ENCODE data around the gene ZNF189. TPM values are rescaled to one million over a fixed set of nuclear protein-coding genes. Genes with fewer than 3 reads are reported as not detected.

ZNF189 gene
- total and polyA plus RNA-seq, 7 experiments from 2014 or later: 3.1 to 25.0 (median 9.0) TPM

DNA sequence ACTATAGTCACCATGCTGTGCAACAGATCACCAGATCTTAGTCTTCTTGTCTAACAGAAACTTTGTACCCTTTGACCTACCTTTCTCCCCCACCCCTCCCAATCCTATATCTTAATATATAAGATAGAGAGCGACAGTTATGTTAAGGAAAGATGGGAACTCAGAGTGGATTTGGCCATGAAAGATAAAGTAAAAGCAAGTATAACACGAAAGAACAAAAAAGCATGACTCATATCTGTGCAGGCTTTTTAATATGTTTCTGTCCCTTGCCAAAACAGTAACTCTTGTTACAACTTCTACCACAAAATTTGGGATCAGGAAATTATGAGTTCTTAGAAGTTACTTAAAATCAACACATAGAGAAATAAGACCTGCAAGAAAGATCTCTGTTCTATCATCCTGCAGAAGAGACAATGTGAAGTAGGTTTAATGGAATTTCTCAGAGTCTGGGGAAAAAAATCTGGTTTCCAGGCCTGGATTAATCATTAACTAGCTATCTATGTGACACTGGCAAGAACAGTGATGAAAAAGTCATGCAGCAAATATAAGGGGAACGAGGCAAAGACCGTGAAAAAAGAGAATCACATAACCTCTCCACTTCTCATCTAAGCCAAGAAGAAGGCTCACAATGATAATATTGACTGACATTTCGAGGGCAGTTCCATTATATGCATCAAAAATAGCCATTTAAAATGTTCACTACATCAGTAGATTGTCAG is 32.5 kb upstream of the ZNF189 start:
- no peaks in the 10 kb centered on the region for H3K9me3 Mint-ChIP-seq
- no peak for DNase-seq
- Histone ChIP-seq H3K27ac (ENCODE audit: low read depth, low read length) (no peak overlapping the region), H3K27me3 (ENCODE audit: control insufficient read depth in 2 of 2, insufficient read depth in 2 of 2, low read length in 2 of 2) (no peaks in the 10 kb centered on the region), H3K4me3 (ENCODE audit: low read length) (no peak overlapping the region), H3K36me3 (ENCODE audit: control insufficient read depth in 2 of 3, insufficient read depth in 3 of 3, low read length in 3 of 3) (no peaks in the 10 kb centered on the region), H3K4me1 (ENCODE audit: control insufficient read depth in 2 of 2, insufficient read depth in 2 of 2, low read length in 2 of 2) (no peaks in the 10 kb centered on the region), H3K9me3 (ENCODE audit: control insufficient read depth in 2 of 3, low read length in 3 of 3) (no peaks in the 10 kb centered on the region)
- ChIA-PET CTCF (no interaction called here), POLR2A (no interaction called here)
- intact Hi-C loops (cut with micrococcal nuclease): loop anchor here in 1 of 2 donors (5.0 kb wide), 1 partner anchor 189 kb away; no protein-coding TSS in a partner anchor
- H3K4me3 Mint-ChIP-seq: no peak overlapping the region
- no peaks in the 10 kb centered on the region for H3K36me3 Mint-ChIP-seq
- H3K4me1 Mint-ChIP-seq: no peaks in the 10 kb centered on the region
- no peak overlapping the region for H3K27ac Mint-ChIP-seq
- H3K27me3 Mint-ChIP-seq: peaks cover 0 to 9% (median 6%) of the 10 kb centered on the region in 5 donors
- ATAC-seq: no peak

DNA sequence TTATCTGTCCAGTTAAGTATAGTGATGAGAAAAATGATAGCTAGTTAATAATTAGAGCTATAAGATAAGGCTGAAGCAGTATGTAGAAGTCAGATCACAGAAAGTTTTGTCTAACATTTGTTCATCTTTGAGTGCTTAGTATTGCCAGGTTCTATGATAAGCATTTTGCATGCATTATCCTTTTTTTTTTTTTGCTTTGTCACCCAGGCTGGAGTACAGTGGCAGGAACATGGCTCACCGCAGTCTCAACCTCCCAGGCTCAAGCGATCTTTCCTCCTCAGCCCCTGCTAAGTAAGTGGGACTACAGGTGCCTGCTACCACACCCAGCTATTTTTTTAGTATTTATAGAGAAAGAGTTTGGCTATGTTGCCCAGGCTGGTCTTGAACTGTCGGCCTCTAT is 31.3 kb upstream of the ZNF189 start:
- Mint-ChIP-seq H3K36me3 (no peaks in the 10 kb centered on the region), H3K4me3 (no peak overlapping the region), H3K27ac (no peak overlapping the region), H3K27me3 (peaks cover 0 to 14% (median 11%) of the 10 kb centered on the region in 5 donors), H3K9me3 (peaks cover 0 to 1% (median 0%) of the 10 kb centered on the region in 11 donors), H3K4me1 (no peaks in the 10 kb centered on the region)
- Histone ChIP-seq H3K4me3 (ENCODE audit: low read length) (no peak overlapping the region), H3K9me3 (ENCODE audit: control insufficient read depth in 2 of 3, low read length in 3 of 3) (no peaks in the 10 kb centered on the region), H3K27me3 (ENCODE audit: control insufficient read depth in 2 of 2, insufficient read depth in 2 of 2, low read length in 2 of 2) (no peaks in the 10 kb centered on the region), H3K36me3 (ENCODE audit: control insufficient read depth in 2 of 3, insufficient read depth in 3 of 3, low read length in 3 of 3) (no peaks in the 10 kb centered on the region), H3K27ac (ENCODE audit: low read depth, low read length) (no peak overlapping the region), H3K4me1 (ENCODE audit: control insufficient read depth in 2 of 2, insufficient read depth in 2 of 2, low read length in 2 of 2) (no peaks in the 10 kb centered on the region)
- no peak for ATAC-seq
- DNase-seq: no peak
- POLR2A ChIA-PET: no interaction called here
- intact Hi-C loops (cut with micrococcal nuclease): loop anchor here in 1 of 2 donors (5.0 kb wide), 1 partner anchor 190 kb away; no protein-coding TSS in a partner anchor
- CTCF ChIA-PET: interaction anchor here (0.7 kb wide), 1 partner anchor 1978 kb away, joined by 5 read pairs; no protein-coding TSS in a partner anchor

DNA sequence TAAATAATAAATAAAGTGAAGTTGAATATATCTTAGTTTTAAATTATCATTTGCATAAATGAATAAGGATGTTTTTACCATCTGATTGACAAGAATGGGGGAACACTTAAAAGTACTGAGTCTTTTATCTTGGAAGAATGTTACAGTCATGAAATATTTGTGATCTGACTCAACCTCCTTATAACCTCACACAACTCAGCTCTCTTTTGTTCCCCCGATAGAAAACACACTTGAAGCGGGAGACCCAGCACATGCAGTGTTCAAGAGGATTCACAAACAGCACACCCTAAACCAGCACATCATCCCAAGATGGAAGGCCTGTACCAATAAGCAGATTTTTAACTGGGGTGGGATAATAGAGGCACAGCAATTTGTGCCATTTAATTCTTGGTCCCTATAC is 29.4 kb upstream of the ZNF189 start:
- Mint-ChIP-seq H3K36me3 (no peaks in the 10 kb centered on the region), H3K9me3 (peaks cover 0 to 4% (median 0%) of the 10 kb centered on the region in 11 donors), H3K4me3 (no peak overlapping the region), H3K4me1 (no peaks in the 10 kb centered on the region), H3K27me3 (peaks cover 2 to 14% (median 11%) of the 10 kb centered on the region in 5 donors), H3K27ac (no peak overlapping the region)
- Histone ChIP-seq H3K27ac (ENCODE audit: low read depth, low read length) (no peak overlapping the region), H3K9me3 (ENCODE audit: control insufficient read depth in 2 of 3, low read length in 3 of 3) (no peaks in the 10 kb centered on the region), H3K4me3 (ENCODE audit: low read length) (no peak overlapping the region), H3K27me3 (ENCODE audit: control insufficient read depth in 2 of 2, insufficient read depth in 2 of 2, low read length in 2 of 2) (no peaks in the 10 kb centered on the region), H3K4me1 (ENCODE audit: control insufficient read depth in 2 of 2, insufficient read depth in 2 of 2, low read length in 2 of 2) (no peaks in the 10 kb centered on the region), H3K36me3 (ENCODE audit: control insufficient read depth in 2 of 3, insufficient read depth in 3 of 3, low read length in 3 of 3) (no peaks in the 10 kb centered on the region)
- no peak for DNase-seq
- ATAC-seq: no peak
- POLR2A ChIA-PET: no interaction called here
- intact Hi-C loops (cut with micrococcal nuclease): loop anchor here in 1 of 2 donors (5.0 kb wide), 1 partner anchor 192 kb away; no protein-coding TSS in a partner anchor
- CTCF ChIA-PET: no interaction called here

- intact Hi-C loops (cut with micrococcal nuclease): loop anchor here in 1 of 2 donors (5.0 kb wide), 1 partner anchor 193 kb away; no protein-coding TSS in a partner anchor
Measured at GRCh38 chr9:101369884-101370531, 28.6 kb upstream of the ZNF189 start.

GRCh38 chr9:101371813-101372212 is 26.8 kb upstream of the ZNF189 start:
- POLR2A ChIA-PET: no interaction called here
- Histone ChIP-seq H3K27me3 (ENCODE audit: control insufficient read depth in 2 of 2, insufficient read depth in 2 of 2, low read length in 2 of 2) (peaks cover 0 to 5% of the 10 kb centered on the region in 2 donors), H3K4me1 (ENCODE audit: control insufficient read depth in 2 of 2, insufficient read depth in 2 of 2, low read length in 2 of 2) (no peaks in the 10 kb centered on the region), H3K27ac (ENCODE audit: low read depth, low read length) (no peak overlapping the region), H3K9me3 (ENCODE audit: control insufficient read depth in 2 of 3, low read length in 3 of 3) (no peaks in the 10 kb centered on the region), H3K36me3 (ENCODE audit: control insufficient read depth in 2 of 3, insufficient read depth in 3 of 3, low read length in 3 of 3) (no peaks in the 10 kb centered on the region), H3K4me3 (ENCODE audit: low read length) (no peak overlapping the region)
- ATAC-seq (no peak), DNase-seq (no peak)
- H3K4me1 Mint-ChIP-seq: no peaks in the 10 kb centered on the region
- peaks cover 0 to 7% (median 0%) of the 10 kb centered on the region in 5 donors for H3K36me3 Mint-ChIP-seq
- CTCF ChIA-PET: no interaction called here
- intact Hi-C loops (cut with micrococcal nuclease): no loop called here
- no peak overlapping the region for H3K4me3 Mint-ChIP-seq
- H3K27me3 Mint-ChIP-seq: peaks cover 2 to 28% (median 20%) of the 10 kb centered on the region in 5 donors
- no peak overlapping the region for H3K27ac Mint-ChIP-seq
- peaks cover 0 to 4% (median 0%) of the 10 kb centered on the region in 11 donors for H3K9me3 Mint-ChIP-seq

More at GRCh38 chr9:101369884-101370531, 28.6 kb upstream of the ZNF189 start:
- Mint-ChIP-seq H3K36me3 (no peaks in the 10 kb centered on the region), H3K4me1 (no peaks in the 10 kb centered on the region), H3K27me3 (peaks cover 2 to 20% (median 11%) of the 10 kb centered on the region in 5 donors), H3K27ac (no peak overlapping the region), H3K4me3 (no peak overlapping the region), H3K9me3 (peaks cover 0 to 4% (median 0%) of the 10 kb centered on the region in 11 donors)
- no peak overlapping the region for H3K27ac ChIP-seq (ENCODE audit: low read depth, low read length)
- H3K27me3 ChIP-seq (ENCODE audit: control insufficient read depth in 2 of 2, insufficient read depth in 2 of 2, low read length in 2 of 2): no peaks in the 10 kb centered on the region
- H3K36me3 ChIP-seq (ENCODE audit: control insufficient read depth in 2 of 3, insufficient read depth in 3 of 3, low read length in 3 of 3): no peaks in the 10 kb centered on the region
- ChIA-PET CTCF (no interaction called here), POLR2A (no interaction called here)
- H3K9me3 ChIP-seq (ENCODE audit: control insufficient read depth in 2 of 3, low read length in 3 of 3): no peaks in the 10 kb centered on the region
- no peak overlapping the region for H3K4me3 ChIP-seq (ENCODE audit: low read length)
- no peak for ATAC-seq
- no peak for DNase-seq
- H3K4me1 ChIP-seq (ENCODE audit: control insufficient read depth in 2 of 2, insufficient read depth in 2 of 2, low read length in 2 of 2): no peaks in the 10 kb centered on the region

GRCh38 chr9:101372327-101373118 is 26.1 kb upstream of the ZNF189 start:
- no peak overlapping the region for H3K27ac Mint-ChIP-seq
- POLR2A ChIA-PET: no interaction called here
- CTCF ChIA-PET: no interaction called here

More at GRCh38 chr9:101372327-101373118, 26.1 kb upstream of the ZNF189 start:
- no peak overlapping the region for H3K4me3 ChIP-seq (ENCODE audit: low read length)
- intact Hi-C loops (cut with micrococcal nuclease): no loop called here
- H3K36me3 ChIP-seq (ENCODE audit: control insufficient read depth in 2 of 3, insufficient read depth in 3 of 3, low read length in 3 of 3): no peaks in the 10 kb centered on the region
- H3K9me3 Mint-ChIP-seq: peaks cover 0 to 5% (median 0%) of the 10 kb centered on the region in 11 donors
- ATAC-seq (no peak), DNase-seq (no peak)
- H3K27me3 Mint-ChIP-seq: peaks cover 2 to 27% (median 20%) of the 10 kb centered on the region in 5 donors
- no peak overlapping the region for H3K27ac ChIP-seq (ENCODE audit: low read depth, low read length)
- peaks cover 0 to 7% (median 0%) of the 10 kb centered on the region in 5 donors for H3K36me3 Mint-ChIP-seq
- no peak overlapping the region for H3K4me3 Mint-ChIP-seq
- no peaks in the 10 kb centered on the region for H3K9me3 ChIP-seq (ENCODE audit: control insufficient read depth in 2 of 3, low read length in 3 of 3)
- no peaks in the 10 kb centered on the region for H3K4me1 ChIP-seq (ENCODE audit: control insufficient read depth in 2 of 2, insufficient read depth in 2 of 2, low read length in 2 of 2)
- no peaks in the 10 kb centered on the region for H3K4me1 Mint-ChIP-seq
- peaks cover 0 to 5% of the 10 kb centered on the region in 2 donors for H3K27me3 ChIP-seq (ENCODE audit: control insufficient read depth in 2 of 2, insufficient read depth in 2 of 2, low read length in 2 of 2)
